Smooth muscle cell (in vitro differentiated cells): ENCODE data around the gene MAMSTR. TPM values are rescaled to one million over a fixed set of nuclear protein-coding genes. Genes with fewer than 3 reads are reported as not detected.

Source experiments
- DNase-seq: peaks from one replicate; lab custom pipeline; 2025; ENCODE audit not compliant: unreplicated experiment; lab: John Stamatoyannopoulos, UW
- H2AFZ ChIP-seq: fragments of 200-600 bp; sonication (generic); 2 replicates; pipeline ENCODE4 v1.6.0; 2016; ENCODE audit warnings: antibody characterized with exemption, low read depth, mild to moderate bottlenecking
- H3F3A ChIP-seq: fragments of 200-600 bp; sonication (generic); 2 replicates; pipeline ENCODE4 v1.6.0; 2017; ENCODE audit warnings: antibody characterized with exemption, low read depth
- H3K27ac ChIP-seq: fragments of 200-600 bp; sonication (generic); 2 replicates; pipeline ENCODE4 v1.5.1; 2016; ENCODE audit warnings: low read depth, mild to moderate bottlenecking
- H3K27me3 ChIP-seq: fragments of 200-600 bp; sonication (generic); 2 replicates; pipeline ENCODE4 v1.6.1; 2016; ENCODE audit warnings: low read depth, mild to moderate bottlenecking
- H3K36me3 ChIP-seq: fragments of 200-600 bp; sonication (generic); 2 replicates; pipeline ENCODE4 v1.5.1; 2016; ENCODE audit warnings: low read depth
- H3K4me1 ChIP-seq: fragments of 200-600 bp; sonication (generic); 2 replicates; pipeline ENCODE4 v1.5.1; 2016; ENCODE audit warnings: low read depth
- H3K4me2 ChIP-seq: fragments of 200-600 bp; sonication (generic); 2 replicates; pipeline ENCODE4 v1.6.0; 2016; ENCODE audit warnings: mild to moderate bottlenecking
- H3K4me3 ChIP-seq: fragments of 200-600 bp; sonication (generic); 2 replicates; pipeline ENCODE4 v1.5.1; 2016; ENCODE audit warnings: mild to moderate bottlenecking
- H3K79me2 ChIP-seq: fragments of 200-600 bp; sonication (generic); 2 replicates; pipeline ENCODE4 v1.6.0; 2016; ENCODE audit warnings: low read depth, mild to moderate bottlenecking
- H3K9ac ChIP-seq: fragments of 200-600 bp; sonication (generic); 2 replicates; pipeline ENCODE4 v1.6.0; 2016; ENCODE audit warnings: low read depth
- H3K9me3 ChIP-seq: fragments of 200-600 bp; sonication (generic); replicated peaks from 2 replicates; pipeline ENCODE4 v1.5.1; 2016; ENCODE audit warnings: low read depth
- H4K20me1 ChIP-seq: fragments of 200-600 bp; sonication (generic); 2 replicates; pipeline ENCODE4 v1.6.0; 2016; ENCODE audit warnings: low read depth
- CTCF ChIP-seq: fragments of 200-600 bp; sonication (generic); IDR thresholded peaks from 2 replicates; pipeline ENCODE4 v1.5.1; 2017; ENCODE audit warnings: borderline replicate concordance, mild to moderate bottlenecking, antibody characterized with exemption; ENCODE audit not compliant: insufficient read depth, poor library complexity, severe bottlenecking
- WGBS: methylation state at CpG from one replicate; pipeline ENCODE4 v1.1.7; 2016; ENCODE audit warnings: low lambda C conversion rate; 5-methylcytosine and 5-hydroxymethylcytosine counted together
- polyA plus RNA-seq: library from polyadenylated mRNA; unstranded; fragments of >200 nt; fragmentation: Nextera tagmentation; extraction: Ambion mirVana; gene quantifications from 2 replicates; pipeline ENCODE4 v1.2.1, GENCODE V29; 2016
- total RNA-seq: library from RNA; depleted of rRNA; stranded (reverse); fragments of >200 nt; gene quantifications from 2 replicates; pipeline ENCODE4 v1.2.3, GENCODE V29; 2014

MAMSTR gene
- total and polyA plus RNA-seq, 2 experiments from 2014 or later: 0.58 to 3.9 TPM

GRCh38 chr19:48756686-48757085, 37.2 kb upstream of the MAMSTR start:
- Histone ChIP-seq H3K27me3 (peaks cover 24% of the 10 kb centered on the region), H3K27ac (no peak overlapping the region), H3K36me3 (no peaks in the 10 kb centered on the region), H3K4me3 (no peak overlapping the region), H4K20me1 (no peaks in the 10 kb centered on the region), H3K79me2 (no peaks in the 10 kb centered on the region), H2AFZ (no peak overlapping the region), H3K9ac (no peak overlapping the region), H3K4me2 (no peak overlapping the region), H3K9me3 (no peaks in the 10 kb centered on the region), H3F3A (peaks cover 3% of the 10 kb centered on the region), H3K4me1 (peaks cover 3% of the 10 kb centered on the region)
- TF ChIP-seq CTCF: no peak
- DNase-seq: no peak
- WGBS: 89% methylated on average over 4 of the region's 9 CpGs

- Histone ChIP-seq H3F3A (peaks cover 3% of the 10 kb centered on the region), H3K36me3 (no peaks in the 10 kb centered on the region), H3K4me1 (peaks cover 3% of the 10 kb centered on the region), H3K27me3 (peaks cover 19% of the 10 kb centered on the region), H3K79me2 (no peaks in the 10 kb centered on the region), H3K9me3 (no peaks in the 10 kb centered on the region), H2AFZ (no peak overlapping the region), H3K4me3 (no peak overlapping the region), H3K4me2 (no peak overlapping the region), H4K20me1 (no peaks in the 10 kb centered on the region), H3K9ac (no peak overlapping the region), H3K27ac (no peak overlapping the region)
- no peak for DNase-seq
- no peak for TF ChIP-seq CTCF
- 93% methylated on average over 11 of the region's 11 CpGs for whole genome bisulfite sequencing
Measured at GRCh38 chr19:48756212-48756611, 36.7 kb upstream of the MAMSTR start.

- Histone ChIP-seq H3K27ac (no peak overlapping the region), H3F3A (peaks cover 3% of the 10 kb centered on the region), H4K20me1 (no peaks in the 10 kb centered on the region), H3K9ac (no peak overlapping the region), H3K4me1 (peaks cover 3% of the 10 kb centered on the region), H3K4me3 (no peak overlapping the region), H3K9me3 (no peaks in the 10 kb centered on the region), H3K36me3 (no peaks in the 10 kb centered on the region), H2AFZ (no peak overlapping the region), H3K4me2 (no peak overlapping the region), H3K79me2 (no peaks in the 10 kb centered on the region), H3K27me3 (peaks cover 15% of the 10 kb centered on the region)
- WGBS: 96% methylated on average over 5 of the region's 5 CpGs
- DNase-seq: no peak
- no peak for TF ChIP-seq CTCF
Measured at GRCh38 chr19:48755787-48756186, 36.3 kb upstream of the MAMSTR start.

- Histone ChIP-seq H2AFZ (no peak within 1 kb of the TSS), H3K36me3 (no peaks in the 10 kb centered on the region), H3K27me3 (peaks cover 15% of the 10 kb centered on the region), H3K9ac (no peak within 1 kb of the TSS), H3K9me3 (no peaks in the 10 kb centered on the region), H4K20me1 (no peaks in the 10 kb centered on the region), H3K79me2 (no peaks in the 10 kb centered on the region), H3F3A (peaks cover 3% of the 10 kb centered on the region), H3K27ac (no peak within 1 kb of the TSS), H3K4me3 (no peak within 1 kb of the TSS), H3K4me2 (no peak within 1 kb of the TSS), H3K4me1 (peaks cover 3% of the 10 kb centered on the region)
- 92% methylated on average over 4 of the region's 4 CpGs for WGBS
- TF ChIP-seq CTCF: no peak
- no peak for DNase-seq
Measured at GRCh38 chr19:48755084-48755641, 35.6 kb upstream of the MAMSTR start, which contains the start of gene FGF21. TSS of gene FGF21 (plus strand) at chr19:48755524. CDS start at chr19:48756237, 713 bp downstream.
